Breast epithelium (tissue), 4 donors: ENCODE results near the gene CDK4. TPM values are rescaled to one million over a fixed set of nuclear protein-coding genes. Genes with fewer than 3 reads are reported as not detected.

Source experiments
- DNase-seq, 2 donors: peaks; one replicate each; pipeline ENCODE4 v3.0.0-alpha.2; 2019; ENCODE audit warnings: low spot score in 2 of 2
- H3K27ac ChIP-seq, 2 donors: fragments of 200-600 bp; sonication (generic) in 1 of 2; one replicate each; pipeline ENCODE4 v1.5.1; 2016 to 2019; ENCODE audit warnings: mild to moderate bottlenecking in 1 of 2
- H3K27me3 ChIP-seq, 2 donors: fragments of 200-600 bp; sonication (generic) in 1 of 2; one replicate each; pipeline versions ENCODE4 v1.5.1 to v1.6.0; 2017 to 2019; ENCODE audit warnings: control low read depth in 1 of 2, mild to moderate bottlenecking in 1 of 2
- H3K36me3 ChIP-seq: fragments of 200-600 bp; one replicate; pipeline ENCODE4 v1.5.1; 2019
- H3K4me1 ChIP-seq, 2 donors: fragments of 200-600 bp; sonication (generic); one replicate each; pipeline ENCODE4 v1.5.1; 2016 to 2019; ENCODE audit warnings: control low read depth in 1 of 2
- H3K4me3 ChIP-seq, 3 donors: fragments of 200-600 bp; sonication (generic); 1 replicate in 2 of 3; 2 replicates in 1 of 3; pipeline ENCODE4 v1.5.1; 2016 to 2019; ENCODE audit warnings: mild to moderate bottlenecking in 3 of 3, moderate library complexity in 2 of 3
- H3K9me3 ChIP-seq, 2 donors: fragments of 200-600 bp; sonication (generic) in 1 of 2; one replicate each; pipeline ENCODE4 v1.5.1; 2016 to 2019; ENCODE audit warnings: control low read depth in 1 of 2
- POLR2A ChIP-seq: fragments of 450-650 bp; IDR thresholded peaks from one replicate; pipeline ENCODE4 v1.6.1; 2016; ENCODE audit warnings: antibody characterized with exemption, mild to moderate bottlenecking, moderate library complexity
- POLR2AphosphoS5 ChIP-seq, 3 donors: sonication (generic); formaldehyde crosslinking; IDR thresholded peaks; one replicate each; pipeline ENCODE4 v1.6.1; 2017; ENCODE audit warnings: antibody characterized with exemption in 3 of 3
- intact Hi-C: fragments of 100-400 bp; cut with DNase I; formaldehyde crosslinking; loops from one replicate; pipeline ENCODE4 v1.15.1; 2023; ENCODE audit warnings: low total_unique reads
- total RNA-seq, 3 donors: library from RNA; depleted of rRNA; stranded (reverse); fragments of >200 nt; gene quantifications; one replicate each; pipeline ENCODE4 v1.1.0, GENCODE V29; 2016
- TF ChIP-seq, protein P1 (sequence below), 3 donors: fragments of 450-650 bp; IDR thresholded peaks; one replicate each; pipeline ENCODE4 v1.5.1; 2016 to 2017; ENCODE audit warnings: antibody characterized with exemption in 3 of 3, mild to moderate bottlenecking in 3 of 3, moderate library complexity in 3 of 3

The CDK4 gene
- total RNA-seq, 3 donors from 2014 or later: 105 to 136 (median 109) TPM

DNA sequence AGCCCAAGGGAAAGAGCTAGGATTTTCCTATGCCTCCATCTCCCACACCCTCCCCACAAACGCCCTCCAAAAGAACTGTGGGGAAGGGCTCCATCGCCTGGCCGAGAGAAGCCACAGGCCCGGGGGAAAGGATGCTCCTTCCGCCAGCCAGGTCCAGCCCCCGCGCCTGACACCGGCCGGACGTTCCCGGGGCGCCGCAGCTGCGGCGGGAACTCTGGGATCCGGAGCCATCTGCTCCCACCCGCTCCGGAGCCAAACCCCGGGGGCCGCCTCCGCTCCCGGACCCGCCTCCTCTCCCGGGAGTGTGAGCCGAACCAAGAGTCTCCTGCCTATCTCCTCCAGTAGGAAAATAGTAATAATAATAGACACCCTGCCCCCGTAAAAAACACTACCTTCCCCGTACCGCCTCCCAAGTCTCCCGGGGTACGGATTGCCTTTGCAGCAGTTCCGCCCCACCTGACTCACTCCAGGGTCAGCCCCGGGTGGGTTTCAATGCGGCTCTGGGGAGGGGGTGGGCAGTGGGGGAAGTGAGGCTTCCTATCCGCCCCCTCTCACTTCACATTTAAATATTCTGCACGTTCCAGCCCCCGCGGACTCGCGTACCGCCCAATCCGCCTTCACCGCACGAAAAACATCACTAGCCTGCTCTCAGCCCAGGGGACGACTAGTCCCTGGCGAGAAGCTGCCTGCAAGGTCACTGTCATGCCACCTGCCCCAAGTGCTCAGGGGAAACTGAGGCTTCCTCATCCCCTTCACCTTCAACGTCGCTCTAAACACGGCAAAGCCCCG, 16.0 kb downstream of the CDK4 start:
- Histone ChIP-seq H3K36me3 (no peaks in the 10 kb centered on the region), H3K27ac (no peak overlapping the region), H3K4me3 (peak overlapping the region; percentile 1 to 67 (median 44)), H3K27me3 (peaks cover 17 to 41% of the 10 kb centered on the region in 2 donors), H3K9me3 (no peaks in the 10 kb centered on the region), H3K4me1 (peaks cover 9 to 15% of the 10 kb centered on the region in 2 donors)
- TF ChIP-seq, protein P1, sequence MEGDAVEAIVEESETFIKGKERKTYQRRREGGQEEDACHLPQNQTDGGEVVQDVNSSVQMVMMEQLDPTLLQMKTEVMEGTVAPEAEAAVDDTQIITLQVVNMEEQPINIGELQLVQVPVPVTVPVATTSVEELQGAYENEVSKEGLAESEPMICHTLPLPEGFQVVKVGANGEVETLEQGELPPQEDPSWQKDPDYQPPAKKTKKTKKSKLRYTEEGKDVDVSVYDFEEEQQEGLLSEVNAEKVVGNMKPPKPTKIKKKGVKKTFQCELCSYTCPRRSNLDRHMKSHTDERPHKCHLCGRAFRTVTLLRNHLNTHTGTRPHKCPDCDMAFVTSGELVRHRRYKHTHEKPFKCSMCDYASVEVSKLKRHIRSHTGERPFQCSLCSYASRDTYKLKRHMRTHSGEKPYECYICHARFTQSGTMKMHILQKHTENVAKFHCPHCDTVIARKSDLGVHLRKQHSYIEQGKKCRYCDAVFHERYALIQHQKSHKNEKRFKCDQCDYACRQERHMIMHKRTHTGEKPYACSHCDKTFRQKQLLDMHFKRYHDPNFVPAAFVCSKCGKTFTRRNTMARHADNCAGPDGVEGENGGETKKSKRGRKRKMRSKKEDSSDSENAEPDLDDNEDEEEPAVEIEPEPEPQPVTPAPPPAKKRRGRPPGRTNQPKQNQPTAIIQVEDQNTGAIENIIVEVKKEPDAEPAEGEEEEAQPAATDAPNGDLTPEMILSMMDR (IDR thresholded peaks at IDR 0.05): no peak
- TF ChIP-seq POLR2A: no peak
- TF ChIP-seq POLR2AphosphoS5 (IDR thresholded peaks at IDR 0.05): no peak
- no peak for DNase-seq
- intact Hi-C loops: no loop called here

DNA sequence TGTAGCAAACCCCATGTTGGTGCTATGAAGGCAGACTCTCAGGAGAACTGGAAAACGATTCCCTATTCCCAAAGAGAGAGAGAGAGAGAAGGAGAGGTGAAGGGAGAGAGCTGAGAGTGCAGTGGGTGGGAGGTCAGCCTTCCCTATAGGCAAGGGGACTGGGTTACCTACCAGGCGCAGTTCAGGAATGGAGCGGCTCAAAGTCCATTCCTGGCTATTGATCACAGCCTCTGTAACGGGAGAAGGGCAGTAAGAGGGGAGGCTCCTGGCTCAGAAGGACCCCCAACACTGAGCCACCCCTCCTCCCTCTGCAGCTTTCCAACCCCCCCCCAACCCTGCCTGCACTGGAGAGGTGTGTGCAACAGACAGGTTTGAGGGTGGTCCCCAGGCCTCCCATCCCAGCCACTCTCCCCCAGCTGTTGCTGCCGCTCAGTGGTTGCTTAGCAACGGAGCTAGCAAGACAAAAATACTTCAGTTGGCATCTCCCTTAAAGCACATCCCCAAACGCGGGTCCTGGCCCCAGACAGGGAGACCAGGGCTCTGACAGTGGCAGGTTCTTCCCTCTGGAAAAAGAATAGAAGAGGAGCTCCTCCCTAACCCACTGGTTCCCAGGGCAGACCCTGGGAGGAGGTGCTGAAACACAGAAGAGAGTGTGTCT, 16.8 kb downstream of the CDK4 start:
- peaks cover 9 to 15% of the 10 kb centered on the region in 2 donors for H3K4me1 ChIP-seq
- DNase-seq: no peak
- peak overlapping the region in 2 of 3 donors; percentile 44 to 67 for H3K4me3 ChIP-seq
- intact Hi-C loops: no loop called here
- H3K27me3 ChIP-seq: peaks cover 17 to 41% of the 10 kb centered on the region in 2 donors
- H3K9me3 ChIP-seq: no peaks in the 10 kb centered on the region
- no peaks in the 10 kb centered on the region for H3K36me3 ChIP-seq
- no peak overlapping the region for H3K27ac ChIP-seq
- no peak for TF ChIP-seq POLR2AphosphoS5 (IDR thresholded peaks at IDR 0.05)
- TF ChIP-seq POLR2A: no peak
- TF ChIP-seq, protein P1 (IDR thresholded peaks at IDR 0.05): no peak

DNA sequence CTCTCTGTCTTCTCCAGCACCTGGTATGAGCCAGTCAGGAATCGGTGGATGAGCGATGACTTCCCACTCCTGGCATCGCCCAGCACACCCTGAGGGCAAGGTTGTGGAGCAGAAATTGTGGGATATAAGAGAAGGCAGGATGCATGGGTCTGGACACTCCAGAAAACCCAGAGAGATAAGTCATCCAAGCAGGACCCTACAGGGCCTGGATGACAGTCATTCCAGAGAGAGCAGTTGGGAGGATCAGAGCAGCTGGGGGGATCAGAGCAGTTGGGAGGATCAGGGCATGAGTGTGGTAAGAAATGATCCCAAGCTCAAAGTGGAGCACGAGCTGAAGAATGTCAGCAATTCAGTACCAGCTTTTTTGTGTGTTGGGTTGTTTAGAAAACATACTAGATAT, 17.5 kb downstream of the CDK4 start:
- DNase-seq: no peak
- H3K4me1 ChIP-seq: peaks cover 9 to 15% of the 10 kb centered on the region in 2 donors
- peaks cover 17 to 38% of the 10 kb centered on the region in 2 donors for H3K27me3 ChIP-seq
- no peaks in the 10 kb centered on the region for H3K36me3 ChIP-seq
- H3K27ac ChIP-seq: no peak overlapping the region
- no peaks in the 10 kb centered on the region for H3K9me3 ChIP-seq
- intact Hi-C loops: no loop called here
- no peak for TF ChIP-seq POLR2AphosphoS5 (IDR thresholded peaks at IDR 0.05)
- TF ChIP-seq, protein P1 (IDR thresholded peaks at IDR 0.05): no peak
- no peak for TF ChIP-seq POLR2A
- no peak overlapping the region for H3K4me3 ChIP-seq

DNA sequence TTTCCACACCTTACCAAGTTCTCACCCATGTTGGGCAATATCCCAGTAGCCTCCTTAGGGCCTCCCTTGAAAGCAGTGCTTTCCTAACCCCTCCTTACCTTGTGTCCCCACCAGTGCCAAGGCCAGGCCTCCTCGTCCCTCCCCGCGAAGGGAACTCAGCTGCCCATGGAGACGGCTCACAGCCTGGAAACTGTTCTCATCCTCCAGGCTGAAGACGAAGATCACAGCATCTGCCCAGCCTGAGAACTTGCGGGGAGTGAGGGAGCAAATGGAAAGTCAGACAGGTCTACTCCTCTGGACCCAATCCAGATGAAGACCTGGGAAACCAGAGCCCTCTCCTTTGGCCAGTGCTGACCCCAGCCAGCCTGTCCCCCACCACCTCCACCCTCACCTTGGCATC, 18.2 kb downstream of the CDK4 start:
- Histone ChIP-seq H3K27ac (no peak overlapping the region), H3K4me3 (no peak overlapping the region), H3K9me3 (no peaks in the 10 kb centered on the region), H3K36me3 (no peaks in the 10 kb centered on the region), H3K27me3 (peaks cover 14 to 36% of the 10 kb centered on the region in 2 donors), H3K4me1 (peaks cover 9 to 15% of the 10 kb centered on the region in 2 donors)
- intact Hi-C loops: no loop called here
- TF ChIP-seq, protein P1 (IDR thresholded peaks at IDR 0.05): no peak
- TF ChIP-seq POLR2A: no peak
- no peak for TF ChIP-seq POLR2AphosphoS5 (IDR thresholded peaks at IDR 0.05)
- DNase-seq: no peak
